ENCODE data around the gene POLN.
"Not testable (repeated sequence)": the region's sequence is repeated elsewhere in the genome, so short reads cannot be mapped to it uniquely, and the experiment has no call there.

DNA sequence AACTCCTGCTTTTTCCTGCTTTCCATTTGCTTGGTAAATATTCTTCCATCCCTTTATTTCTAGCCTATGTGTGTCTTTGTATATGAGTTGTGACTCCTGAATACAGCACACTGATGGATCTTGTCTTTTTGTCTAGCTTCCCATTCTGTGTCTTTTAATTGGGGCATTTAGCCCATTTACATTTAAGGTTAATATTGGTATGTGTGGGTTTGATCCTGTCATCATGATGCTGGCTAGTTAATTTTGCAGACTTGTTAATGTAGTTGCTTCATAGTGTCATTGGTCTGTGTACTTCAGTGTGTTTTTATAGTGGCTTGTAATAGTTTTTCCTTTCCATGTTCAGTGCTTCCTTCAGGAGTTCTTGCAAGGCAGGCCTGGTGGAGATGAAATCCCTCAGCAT, 210.8 kb downstream of the POLN start:
- TF ChIP-seq, protein P1, sequence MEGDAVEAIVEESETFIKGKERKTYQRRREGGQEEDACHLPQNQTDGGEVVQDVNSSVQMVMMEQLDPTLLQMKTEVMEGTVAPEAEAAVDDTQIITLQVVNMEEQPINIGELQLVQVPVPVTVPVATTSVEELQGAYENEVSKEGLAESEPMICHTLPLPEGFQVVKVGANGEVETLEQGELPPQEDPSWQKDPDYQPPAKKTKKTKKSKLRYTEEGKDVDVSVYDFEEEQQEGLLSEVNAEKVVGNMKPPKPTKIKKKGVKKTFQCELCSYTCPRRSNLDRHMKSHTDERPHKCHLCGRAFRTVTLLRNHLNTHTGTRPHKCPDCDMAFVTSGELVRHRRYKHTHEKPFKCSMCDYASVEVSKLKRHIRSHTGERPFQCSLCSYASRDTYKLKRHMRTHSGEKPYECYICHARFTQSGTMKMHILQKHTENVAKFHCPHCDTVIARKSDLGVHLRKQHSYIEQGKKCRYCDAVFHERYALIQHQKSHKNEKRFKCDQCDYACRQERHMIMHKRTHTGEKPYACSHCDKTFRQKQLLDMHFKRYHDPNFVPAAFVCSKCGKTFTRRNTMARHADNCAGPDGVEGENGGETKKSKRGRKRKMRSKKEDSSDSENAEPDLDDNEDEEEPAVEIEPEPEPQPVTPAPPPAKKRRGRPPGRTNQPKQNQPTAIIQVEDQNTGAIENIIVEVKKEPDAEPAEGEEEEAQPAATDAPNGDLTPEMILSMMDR (IDR thresholded peaks at IDR 0.05) = not testable (repeated sequence)
- TF ChIP-seq POLR2A (IDR thresholded peaks at IDR 0.05) = not testable (repeated sequence)
